CD4-positive, CD25-positive, alpha-beta regulatory T cell (primary cell): ENCODE measurements around the gene TRIM8. TPM values are rescaled to one million over a fixed set of nuclear protein-coding genes. Genes with fewer than 3 reads are reported as not detected.

Source experiments
- ATAC-seq, 2 donors: fragments of 150-1000 bp; cut with Tn5 transposase; one replicate each; pipeline ENCODE4 v1.10.0; 2021; ENCODE audit warnings: low read depth in 2 of 2, moderate number of reproducible peaks in 2 of 2, moderate library complexity in 1 of 2
- DNase-seq, 3 donors: peaks; one replicate each; pipeline versions ENCODE4 v3.0.0 to v3.0.0-alpha.2; 2012 to 2022; ENCODE audit warnings: mixed read lengths in 1 of 3
- H3K27ac ChIP-seq: one replicate; pipeline ENCODE4 v1.7.0; 2013; ENCODE audit warnings: mild to moderate bottlenecking, low read length; ENCODE audit not compliant: insufficient read depth, poor library complexity, severe bottlenecking
- H3K27me3 ChIP-seq: one replicate; pipeline ENCODE4 v1.7.0; 2013; ENCODE audit warnings: low read length; ENCODE audit not compliant: control insufficient read depth, insufficient read depth
- H3K36me3 ChIP-seq: one replicate; pipeline ENCODE4 v1.7.0; 2013; ENCODE audit warnings: mild to moderate bottlenecking, low read length, moderate library complexity; ENCODE audit not compliant: control insufficient read depth, insufficient read depth
- H3K4me1 ChIP-seq: 2 replicates; pipeline ENCODE4 v1.7.0; 2013; ENCODE audit warnings: mild to moderate bottlenecking, low read length; ENCODE audit not compliant: insufficient read depth, control insufficient read depth, poor library complexity, severe bottlenecking
- H3K4me3 ChIP-seq: one replicate; pipeline ENCODE4 v1.7.0; 2013; ENCODE audit warnings: low read depth, mild to moderate bottlenecking, low read length, moderate library complexity
- H3K9me3 ChIP-seq, 2 experiments: 1 replicate in 1 of 2; 2 replicates in 1 of 2; pipeline ENCODE4 v1.7.0; 2013; ENCODE audit warnings: low read length in 2 of 2, mild to moderate bottlenecking in 1 of 2, moderate library complexity in 1 of 2; ENCODE audit not compliant: control insufficient read depth in 2 of 2
- H3K27ac Mint-ChIP-seq, 3 donors: one replicate each; pipeline ENCODE4 v1.8.0; 2020 to 2022; ENCODE audit warnings: mild to moderate bottlenecking in 3 of 3, mixed read lengths in 3 of 3, moderate library complexity in 2 of 3
- H3K27me3 Mint-ChIP-seq: one replicate; pipeline ENCODE4 v1.8.0; 2022; ENCODE audit warnings: mild to moderate bottlenecking, mixed read lengths
- H3K36me3 Mint-ChIP-seq: one replicate; pipeline ENCODE4 v1.8.0; 2020; ENCODE audit warnings: mixed read lengths
- H3K4me1 Mint-ChIP-seq, 4 donors: one replicate each; pipeline ENCODE4 v1.8.0; 2020 to 2022; ENCODE audit warnings: mixed read lengths in 4 of 4, mild to moderate bottlenecking in 1 of 4
- H3K4me3 Mint-ChIP-seq, 4 donors: one replicate each; pipeline ENCODE4 v1.8.0; 2020 to 2022; ENCODE audit warnings: mild to moderate bottlenecking in 4 of 4, mixed read lengths in 4 of 4, moderate library complexity in 3 of 4
- H3K9me3 Mint-ChIP-seq, 7 donors: one replicate each; pipeline ENCODE4 v1.8.0; 2020 to 2022; ENCODE audit warnings: mixed read lengths in 7 of 7, mild to moderate bottlenecking in 3 of 7, moderate library complexity in 2 of 7
- polyA plus RNA-seq, 4 donors: library from polyadenylated mRNA; unstranded; fragments of 300-500 nt; fragmentation: Illumina TruSeq; gene quantifications; one replicate each; pipeline ENCODE4 v1.2.3, GENCODE V29; 2021
- total RNA-seq: library from RNA; stranded (reverse); gene quantifications from one replicate; pipeline ENCODE4 v1.2.3, GENCODE V29; 2022

TRIM8 gene
- total and polyA plus RNA-seq, 5 donors from 2014 or later: 30.2 to 73.4 (median 36.8) TPM

GRCh38 chr10:102645741-102646609 lies 1.7 kb downstream of the TRIM8 start:
- peaks cover 68% of the 10 kb centered on the region for H3K4me1 ChIP-seq
- Mint-ChIP-seq H3K4me3 (peak overlapping the region; percentile 90 to 98 (median 96)), H3K27ac (peak overlapping the region; percentile 92 to 98 (median 96)), H3K36me3 (peaks cover 3% of the 10 kb centered on the region), H3K9me3 (peaks cover 0 to 2% (median 0%) of the 10 kb centered on the region in 7 donors), H3K27me3 (no peaks in the 10 kb centered on the region), H3K4me1 (peaks cover 0 to 58% (median 26%) of the 10 kb centered on the region in 4 donors)
- H3K27me3 ChIP-seq: no peaks in the 10 kb centered on the region
- H3K27ac ChIP-seq: peak overlapping the region; percentile 92
- H3K9me3 ChIP-seq: no peaks in the 10 kb centered on the region
- peak; percentile 39 to 48 for ATAC-seq
- peak overlapping the region; percentile 84 for H3K4me3 ChIP-seq
- peak; percentile 68 to 89 (median 69) for DNase-seq
- H3K36me3 ChIP-seq: peaks cover 5% of the 10 kb centered on the region

GRCh38 chr10:102646610-102647442 lies 2.5 kb downstream of the TRIM8 start:
- H3K4me1 ChIP-seq: peaks cover 74% of the 10 kb centered on the region
- H3K9me3 Mint-ChIP-seq: peaks cover 0 to 2% (median 0%) of the 10 kb centered on the region in 7 donors
- H3K9me3 ChIP-seq: no peaks in the 10 kb centered on the region
- peaks cover 0 to 61% (median 26%) of the 10 kb centered on the region in 4 donors for H3K4me1 Mint-ChIP-seq
- peak overlapping the region; percentile 84 for H3K4me3 ChIP-seq
- no peaks in the 10 kb centered on the region for H3K27me3 Mint-ChIP-seq
- no peaks in the 10 kb centered on the region for H3K27me3 ChIP-seq
- ATAC-seq (no peak), DNase-seq (peak in 2 of 3 donors; percentile 58 to 63)
- peak overlapping the region; percentile 92 for H3K27ac ChIP-seq
- H3K36me3 Mint-ChIP-seq: peaks cover 3% of the 10 kb centered on the region
- peak overlapping the region; percentile 90 to 98 (median 96) for H3K4me3 Mint-ChIP-seq
- H3K36me3 ChIP-seq: peaks cover 7% of the 10 kb centered on the region
- peak overlapping the region; percentile 92 to 98 (median 96) for H3K27ac Mint-ChIP-seq

- H3K9me3 Mint-ChIP-seq: peaks cover 0 to 2% (median 0%) of the 10 kb centered on the region in 7 donors
- Histone ChIP-seq H3K9me3 (no peaks in the 10 kb centered on the region), H3K27ac (peak overlapping the region; percentile 92), H3K4me1 (peaks cover 81% of the 10 kb centered on the region), H3K36me3 (peaks cover 11% of the 10 kb centered on the region), H3K27me3 (no peaks in the 10 kb centered on the region), H3K4me3 (peak overlapping the region; percentile 84)
- peak overlapping the region; percentile 92 to 98 (median 96) for H3K27ac Mint-ChIP-seq
- no peaks in the 10 kb centered on the region for H3K27me3 Mint-ChIP-seq
- H3K4me1 Mint-ChIP-seq: peaks cover 0 to 67% (median 33%) of the 10 kb centered on the region in 4 donors
- ATAC-seq (no peak), DNase-seq (no peak)
- peaks cover 9% of the 10 kb centered on the region for H3K36me3 Mint-ChIP-seq
- H3K4me3 Mint-ChIP-seq: peak overlapping the region; percentile 90 to 98 (median 96)
These were observed 3.4 kb downstream of the TRIM8 start for GRCh38 chr10:102647443-102648268.

GRCh38 chr10:102648269-102648888 lies 4.1 kb downstream of the TRIM8 start:
- no peaks in the 10 kb centered on the region for H3K9me3 ChIP-seq
- H3K36me3 Mint-ChIP-seq: peaks cover 13% of the 10 kb centered on the region
- DNase-seq (no peak), ATAC-seq (no peak)
- H3K27ac ChIP-seq: peak overlapping the region; percentile 54
- peak overlapping the region; percentile 41 for H3K4me3 ChIP-seq
- H3K4me3 Mint-ChIP-seq: peak overlapping the region; percentile 82 to 98 (median 92)
- H3K4me1 Mint-ChIP-seq: peaks cover 0 to 74% (median 36%) of the 10 kb centered on the region in 4 donors
- H3K4me1 ChIP-seq: peaks cover 88% of the 10 kb centered on the region
- H3K27me3 ChIP-seq: no peaks in the 10 kb centered on the region
- no peaks in the 10 kb centered on the region for H3K27me3 Mint-ChIP-seq
- H3K27ac Mint-ChIP-seq: peak overlapping the region; percentile 92 to 98 (median 96)
- peaks cover 15% of the 10 kb centered on the region for H3K36me3 ChIP-seq
- no peaks in the 10 kb centered on the region for H3K9me3 Mint-ChIP-seq

GRCh38 chr10:102648889-102649796 lies 4.9 kb downstream of the TRIM8 start:
- Histone ChIP-seq H3K27ac (peak overlapping the region; percentile 54), H3K27me3 (no peaks in the 10 kb centered on the region)
- no peak for ATAC-seq

GRCh38 chr10:102649797-102650654 lies 5.7 kb downstream of the TRIM8 start:
- H3K4me3 Mint-ChIP-seq: peak overlapping the region; percentile 33 to 56 (median 46)
- H3K4me1 Mint-ChIP-seq: peaks cover 0 to 82% (median 42%) of the 10 kb centered on the region in 4 donors
- Histone ChIP-seq H3K4me1 (peaks cover 83% of the 10 kb centered on the region), H3K4me3 (no peak overlapping the region), H3K9me3 (no peaks in the 10 kb centered on the region), H3K27ac (peak overlapping the region; percentile 54), H3K36me3 (peaks cover 30% of the 10 kb centered on the region), H3K27me3 (no peaks in the 10 kb centered on the region)
- H3K27me3 Mint-ChIP-seq: no peaks in the 10 kb centered on the region
- no peak for DNase-seq
- no peak for ATAC-seq
- H3K9me3 Mint-ChIP-seq: no peaks in the 10 kb centered on the region
- H3K27ac Mint-ChIP-seq: peak overlapping the region; percentile 4 to 90 (median 62)
- H3K36me3 Mint-ChIP-seq: peaks cover 13% of the 10 kb centered on the region

More at GRCh38 chr10:102648889-102649796, 4.9 kb downstream of the TRIM8 start:
- Histone ChIP-seq H3K4me1 (peaks cover 90% of the 10 kb centered on the region), H3K9me3 (no peaks in the 10 kb centered on the region), H3K36me3 (peaks cover 21% of the 10 kb centered on the region), H3K4me3 (no peak overlapping the region)
- Mint-ChIP-seq H3K36me3 (peaks cover 13% of the 10 kb centered on the region), H3K27me3 (no peaks in the 10 kb centered on the region), H3K4me3 (peak overlapping the region; percentile 82 to 98 (median 92)), H3K9me3 (no peaks in the 10 kb centered on the region), H3K4me1 (peaks cover 0 to 81% (median 42%) of the 10 kb centered on the region in 4 donors), H3K27ac (peak overlapping the region; percentile 90 to 98 (median 96))
- peak in 2 of 3 donors; percentile 34 to 41 for DNase-seq
